ENCODE measurements around the gene WDR38. TPM values are rescaled to one million over a fixed set of nuclear protein-coding genes. Genes with fewer than 3 reads are reported as not detected.

The WDR38 gene
- total RNA-seq (2014; rRNA removed; shearing (Covaris generic)) = not detected in 2 replicates

DNA sequence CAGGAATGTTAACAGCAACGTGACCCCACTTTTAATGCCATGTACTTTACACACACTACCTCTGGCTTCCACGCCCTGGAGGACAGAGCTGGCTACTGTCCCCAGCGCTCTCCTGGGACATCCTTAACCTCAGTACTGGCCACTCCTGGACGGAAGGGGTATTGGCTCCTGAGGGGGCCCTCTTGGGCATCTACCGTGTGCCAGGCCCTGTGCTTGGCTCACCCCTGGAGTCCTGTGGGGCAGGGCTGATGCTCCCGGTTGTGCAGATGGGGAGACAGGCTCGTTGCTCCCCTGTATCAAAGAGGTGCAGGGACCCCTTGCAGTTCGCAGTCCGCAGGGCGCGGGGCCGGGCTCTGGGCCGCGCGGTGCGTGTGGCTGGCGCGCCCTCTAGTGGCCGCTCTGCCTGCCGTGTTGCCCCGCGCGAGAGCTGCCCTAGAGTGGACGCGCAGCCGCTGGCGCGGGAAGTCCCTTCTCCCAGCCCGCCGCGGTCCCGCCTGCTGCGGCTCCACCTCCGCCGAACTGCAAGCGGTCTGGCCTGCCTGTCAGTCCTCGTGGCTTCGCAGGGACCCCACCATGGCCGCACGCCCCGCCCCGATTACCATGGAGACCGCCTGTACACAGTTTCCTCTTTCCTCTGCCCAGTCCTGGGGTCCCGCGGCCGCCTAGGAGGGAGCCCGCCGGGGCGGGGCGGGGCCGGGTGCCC lies at the start of gene WDR38:
Gene WDR38, plus strand, starts transcription at position 632 of the 703 bp plus-strand sequence. CDS start 72 bp downstream, outside the sequence.

GRCh38 chr9:124861342-124862229 lies 8.3 kb downstream of the WDR38 start, which contains the start of the genes ARPC5L and RPL35:
ARPC5L (plus strand) TSS chr9:124862130; CDS start chr9:124869291, 7,161 bp downstream.
RPL35 (minus strand) TSS chr9:124861957; CDS start chr9:124861912, 45 bp downstream.

Small RNAs within 50 kb of the gene (small RNA-seq; reads per million reads assigned to genes)
- not detected for gene RNU4-82P

Other genes with a start within 250 kb of the WDR38 start
- 1.6 and 2.9 TPM in 2 replicates for gene NR6A1, start 82.1 kb upstream of the WDR38 start, total RNA-seq (2014; rRNA removed; shearing (Covaris generic))
- gene OLFML2A, start 76.3 kb upstream of the WDR38 start, total RNA-seq (2014; rRNA removed; shearing (Covaris generic)) = 7.6 and 7.7 TPM in 2 replicates
- gene RPL35, start 8.5 kb downstream of the WDR38 start, total RNA-seq (2014; rRNA removed; shearing (Covaris generic)) = 4,232 and 4,354 TPM in 2 replicates
- gene ARPC5L, start 8.7 kb downstream of the WDR38 start, total RNA-seq (2014; rRNA removed; shearing (Covaris generic)) = 65.1 and 68.4 TPM in 2 replicates
- gene GOLGA1, start 87.6 kb downstream of the WDR38 start, total RNA-seq (2014; rRNA removed; shearing (Covaris generic)) = 19.3 and 19.9 TPM in 2 replicates

Data from A375 (cell line).